ENCODE measurements around the gene SYPL2.

Gene SYPL2

GRCh38 chr1:109490029-109490933, 23.9 kb downstream of the SYPL2 start:
- TF ChIP-seq CTCF (IDR thresholded peaks at IDR 0.05; ENCODE audit: low read depth, low read length, missing control alignments) = peak; percentile 85
- no peak overlapping the region for H3K4me3 ChIP-seq (ENCODE audit: low read depth, low read length)
- no peak for DNase-seq (ENCODE audit: low read depth)

GRCh38 chr1:109490934-109491302, 24.6 kb downstream of the SYPL2 start:
- TF ChIP-seq CTCF (IDR thresholded peaks at IDR 0.05; ENCODE audit: low read depth, low read length, missing control alignments) = no peak
- no peak overlapping the region for H3K4me3 ChIP-seq (ENCODE audit: low read depth, low read length)
- no peak for DNase-seq (ENCODE audit: low read depth)

GRCh38 chr1:109491372-109491771, 25.0 kb downstream of the SYPL2 start:
- TF ChIP-seq CTCF (IDR thresholded peaks at IDR 0.05; ENCODE audit: low read depth, low read length, missing control alignments) = no peak
- no peak overlapping the region for H3K4me3 ChIP-seq (ENCODE audit: low read depth, low read length)

GRCh38 chr1:109492779-109493178, 26.4 kb downstream of the SYPL2 start:
- DNase-seq (ENCODE audit: low read depth) = no peak
- TF ChIP-seq CTCF (IDR thresholded peaks at IDR 0.05; ENCODE audit: low read depth, low read length, missing control alignments) = no peak
- no peak overlapping the region for H3K4me3 ChIP-seq (ENCODE audit: low read depth, low read length)

More at GRCh38 chr1:109491372-109491771, 25.0 kb downstream of the SYPL2 start:
- DNase-seq (ENCODE audit: low read depth) = no peak

GRCh38 chr1:109493227-109493626, 26.9 kb downstream of the SYPL2 start:
- H3K4me3 ChIP-seq (ENCODE audit: low read depth, low read length) = no peak overlapping the region
- TF ChIP-seq CTCF (IDR thresholded peaks at IDR 0.05; ENCODE audit: low read depth, low read length, missing control alignments) = no peak

GRCh38 chr1:109493805-109494539, 27.6 kb downstream of the SYPL2 start, which contains the start of gene CYB561D1:
CYB561D1 (plus strand) TSS chr1:109494094; CDS start chr1:109494140, 46 bp downstream.
- peak; percentile 42 for DNase-seq (ENCODE audit: low read depth)
- peak; percentile 98 for TF ChIP-seq CTCF (IDR thresholded peaks at IDR 0.05; ENCODE audit: low read depth, low read length, missing control alignments)
- peak within 1 kb of the TSS; percentile 84 for H3K4me3 ChIP-seq (ENCODE audit: low read depth, low read length)

More at GRCh38 chr1:109493227-109493626, 26.9 kb downstream of the SYPL2 start:
- DNase-seq (ENCODE audit: low read depth) = no peak

All from GM12864 (cell line).